Endothelial cell of umbilical vein (primary cell): ENCODE data around the gene MYRFL. TPM values are rescaled to one million over a fixed set of nuclear protein-coding genes. Genes with fewer than 3 reads are reported as not detected.

Experiments used
- BruUV-seq: library from RNA; stranded (reverse); fragments of 400-500 nt; replicated peaks from 2 replicates; lab custom pipeline; 2021; lab: Mats Ljungman, UMichigan
- CTCF ChIA-PET: fragments of 300-600, 350-600 bp; sonication (Branson Sonifier 250); formaldehyde crosslinking; loops from one replicate; lab custom pipeline; 2021; ENCODE audit warnings: antibody characterized with exemption, inconsistent platforms; lab: Charles Lee
- POLR2A ChIA-PET: fragments of 300-600, 350-600 bp; sonication (Branson Sonifier 250); formaldehyde crosslinking; loops from one replicate; lab custom pipeline; 2021; ENCODE audit warnings: antibody characterized with exemption, inconsistent platforms; lab: Charles Lee
- DNase-seq: peaks from one replicate; pipeline ENCODE4 v3.0.0-alpha.2; 2011; ENCODE audit warnings: low read depth, low spot score
- FAIRE-seq: peaks from 2 replicates; lab custom pipeline; 2011; peaks lifted over from hg19 to GRCh38; lab: Jason Lieb, UNC
- H2AFZ ChIP-seq: 2 replicates; pipeline ENCODE4 v1.6.0; 2012; ENCODE audit warnings: low read depth, low read length, control low read depth, inconsistent platforms
- H3K27ac ChIP-seq: 2 replicates; pipeline ENCODE4 v1.5.1; 2011; ENCODE audit warnings: low read depth, mild to moderate bottlenecking, control low read depth, low read length, moderate library complexity; ENCODE audit not compliant: insufficient read depth
- H3K27me3 ChIP-seq, 2 experiments: 2 replicates each; pipeline versions ENCODE4 v1.6.0 to v1.6.1; 2011; ENCODE audit warnings: low read length in 2 of 2, mixed read lengths in 1 of 2; ENCODE audit not compliant: control insufficient read depth in 2 of 2, insufficient read depth in 2 of 2
- H3K36me3 ChIP-seq, 2 experiments: 2 replicates in 1 of 2; 3 replicates in 1 of 2; pipeline ENCODE4 v1.5.1; 2011; ENCODE audit warnings: low read length in 2 of 2, mild to moderate bottlenecking in 1 of 2, moderate library complexity in 1 of 2; ENCODE audit not compliant: control insufficient read depth in 2 of 2, insufficient read depth in 2 of 2; ENCODE audit errors: extremely low read depth in 1 of 2
- H3K4me1 ChIP-seq: 3 replicates; pipeline ENCODE4 v1.5.1; 2011; ENCODE audit warnings: mild to moderate bottlenecking, low read length; ENCODE audit not compliant: control insufficient read depth, insufficient read depth; ENCODE audit errors: extremely low read depth
- H3K4me2 ChIP-seq: 2 replicates; pipeline ENCODE4 v1.6.1; 2011; ENCODE audit warnings: low read length, control low read depth, mixed read lengths; ENCODE audit not compliant: insufficient read depth
- H3K4me3 ChIP-seq, 3 experiments: fragments of 200-600 bp in 1 of 3; sonication (generic), shearing (Covaris generic) in 1 of 3; replicated peaks in 1 of 3; 2 replicates each; pipeline ENCODE4 v1.5.1; 2011 to 2016; ENCODE audit warnings: control low read depth in 3 of 3, low read length in 3 of 3, mild to moderate bottlenecking in 2 of 3, inconsistent platforms in 1 of 3, low read depth in 1 of 3, moderate library complexity in 1 of 3; ENCODE audit not compliant: insufficient read depth in 1 of 3
- H3K79me2 ChIP-seq: 2 replicates; pipeline ENCODE4 v1.6.0; 2012; ENCODE audit warnings: low read length, inconsistent platforms; ENCODE audit not compliant: control insufficient read depth, insufficient read depth
- H3K9ac ChIP-seq: replicated peaks from 2 replicates; pipeline ENCODE3; 2011; ENCODE audit warnings: low read length, control low read depth; ENCODE audit not compliant: insufficient read depth; ENCODE audit errors: extremely low read depth
- H3K9me1 ChIP-seq: replicated peaks from 3 replicates; pipeline ENCODE4 v1.6.0; 2011; ENCODE audit warnings: mild to moderate bottlenecking, low read length; ENCODE audit not compliant: control insufficient read depth, insufficient read depth; ENCODE audit errors: extremely low read depth
- H3K9me3 ChIP-seq: replicated peaks from 2 replicates; pipeline ENCODE4 v1.5.1; 2012; ENCODE audit warnings: low read length, inconsistent platforms; ENCODE audit not compliant: control insufficient read depth, insufficient read depth
- H4K20me1 ChIP-seq: replicated peaks from 2 replicates; pipeline ENCODE3; 2011; ENCODE audit warnings: mild to moderate bottlenecking, low read length; ENCODE audit not compliant: control insufficient read depth, insufficient read depth; ENCODE audit errors: extremely low read depth
- CTCF ChIP-seq, 2 donors: IDR thresholded peaks; 1 replicate in 1 of 2; 2 replicates in 1 of 2; pipeline ENCODE4 v1.5.1; 2011; ENCODE audit warnings: low read length in 2 of 2, mild to moderate bottlenecking in 2 of 2, moderate library complexity in 2 of 2, control low read depth in 1 of 2, inconsistent platforms in 1 of 2, low read depth in 1 of 2; ENCODE audit not compliant: insufficient read depth in 1 of 2; ENCODE audit errors: extremely low read depth in 1 of 2
- EZH2 ChIP-seq: IDR thresholded peaks from 2 replicates; pipeline ENCODE4 v1.6.1; 2012; ENCODE audit warnings: borderline replicate concordance, low read depth, mild to moderate bottlenecking, moderate library complexity, low read length, inconsistent platforms; ENCODE audit not compliant: severe bottlenecking
- FOS ChIP-seq: IDR thresholded peaks from 2 replicates; pipeline ENCODE4 v1.6.1; 2011; ENCODE audit warnings: mild to moderate bottlenecking, low read length, moderate library complexity, borderline replicate concordance; ENCODE audit not compliant: insufficient read depth
- GATA2 ChIP-seq: IDR thresholded peaks from 2 replicates; pipeline ENCODE4 v1.7.0; 2011; ENCODE audit warnings: low read depth, mild to moderate bottlenecking, moderate library complexity, mixed read lengths, low read length; ENCODE audit not compliant: insufficient read length, insufficient read depth
- JUN ChIP-seq: IDR thresholded peaks from 2 replicates; pipeline ENCODE4 v1.6.1; 2011; ENCODE audit warnings: borderline replicate concordance, low read depth; ENCODE audit not compliant: insufficient read length, insufficient read depth
- MAX ChIP-seq: IDR thresholded peaks from 2 replicates; pipeline ENCODE4 v1.6.1; 2011; ENCODE audit not compliant: insufficient read depth, insufficient read length
- MYC ChIP-seq: IDR thresholded peaks from one replicate; pipeline ENCODE4 v1.6.1; 2011; ENCODE audit warnings: mild to moderate bottlenecking, low read depth, low read length
- POLR2A ChIP-seq: IDR thresholded peaks from 2 replicates; pipeline ENCODE4 v1.6.1; 2012; ENCODE audit warnings: low read depth, mild to moderate bottlenecking, control low read depth, low read length
- POLR2AphosphoS5 ChIP-seq: IDR thresholded peaks from 2 replicates; pipeline ENCODE4 v1.6.1; 2012; ENCODE audit warnings: low read depth, mild to moderate bottlenecking, control low read depth, low read length, moderate library complexity; ENCODE audit not compliant: insufficient read depth
- dilution Hi-C: fragments of 300-500 bp; cut with MboI; formaldehyde crosslinking; loops from one replicate; pipeline ENCODE4 v1.15.0; 2019; ENCODE audit warnings: low sequenced_read_pairs; ENCODE audit not compliant: extremely low pct_ligation_motif_present
- intact Hi-C: fragments of 100-400 bp; cut with micrococcal nuclease; formaldehyde crosslinking; loops from one replicate; pipeline ENCODE4 v1.10.0; 2022
- polyA plus RNA-seq, 4 experiments: library from polyadenylated mRNA; depleted of rRNA in 3 of 4; stranded (reverse) in 3 of 4; unstranded in 1 of 4; fragments of >200 nt; gene quantifications; 2 replicates each; pipeline versions ENCODE4 v1.2.1 to v1.2.3, GENCODE V29; 2011 to 2012; ENCODE audit warnings: missing spikeins in 1 of 4
- total RNA-seq: library from RNA; stranded (reverse); gene quantifications from 2 replicates; pipeline ENCODE4 v1.2.3, GENCODE V29; 2021

MYRFL gene
- total and polyA plus RNA-seq, 2 donors (not counting 3 experiments of a cell fraction or from before 2014, with no cell fraction given) = not detected

- FAIRE-seq = no peak
- H3K9me1 ChIP-seq = no peaks in the 10 kb centered on the region
- no peak overlapping the region for H3K27ac ChIP-seq
- BruUV-seq = no TSS peak
- H4K20me1 ChIP-seq = no peaks in the 10 kb centered on the region
- H3K4me2 ChIP-seq = no peak overlapping the region
- no peaks in the 10 kb centered on the region for H3K36me3 ChIP-seq
- intact Hi-C loops (no loop called here), dilution Hi-C loops (no loop called here)
- no peaks in the 10 kb centered on the region for H3K79me2 ChIP-seq
- H3K9ac ChIP-seq = no peak overlapping the region
- TF ChIP-seq MYC (no peak), POLR2AphosphoS5 (no peak), GATA2 (no peak), MAX (no peak), POLR2A (no peak), CTCF (IDR thresholded peaks at IDR 0.05; ENCODE audit: extremely low read depth in 1 of 2, insufficient read depth in 1 of 2, low read depth in 1 of 2, low read length in 2 of 2) (no peak), EZH2 (no peak), JUN (no peak), FOS (no peak)
- no peaks in the 10 kb centered on the region for H3K9me3 ChIP-seq
- no peak for DNase-seq
- ChIA-PET POLR2A (no interaction called here), CTCF (interaction anchor here (1.6 kb wide), 1 partner anchor 44 kb away, joined by 4 read pairs; no protein-coding TSS in a partner anchor)
- no peaks in the 10 kb centered on the region for H3K4me1 ChIP-seq
- no peak overlapping the region for H3K4me3 ChIP-seq
- peaks cover 0 to 1% of the 10 kb centered on the region in 2 experiments for H3K27me3 ChIP-seq
- H2AFZ ChIP-seq = no peak overlapping the region
Observed at GRCh38 chr12:69836015-69836414, 11.0 kb downstream of the MYRFL start.
